Measurements from ENCODE around the gene GOSR1.
A peak's percentile ranks its signal among the peaks of the same experiment; 100 is the strongest.
"Not testable (repeated sequence)": the region's sequence is repeated elsewhere in the genome, so short reads cannot be mapped to it uniquely, and the experiment has no call there.

Gene GOSR1

DNA sequence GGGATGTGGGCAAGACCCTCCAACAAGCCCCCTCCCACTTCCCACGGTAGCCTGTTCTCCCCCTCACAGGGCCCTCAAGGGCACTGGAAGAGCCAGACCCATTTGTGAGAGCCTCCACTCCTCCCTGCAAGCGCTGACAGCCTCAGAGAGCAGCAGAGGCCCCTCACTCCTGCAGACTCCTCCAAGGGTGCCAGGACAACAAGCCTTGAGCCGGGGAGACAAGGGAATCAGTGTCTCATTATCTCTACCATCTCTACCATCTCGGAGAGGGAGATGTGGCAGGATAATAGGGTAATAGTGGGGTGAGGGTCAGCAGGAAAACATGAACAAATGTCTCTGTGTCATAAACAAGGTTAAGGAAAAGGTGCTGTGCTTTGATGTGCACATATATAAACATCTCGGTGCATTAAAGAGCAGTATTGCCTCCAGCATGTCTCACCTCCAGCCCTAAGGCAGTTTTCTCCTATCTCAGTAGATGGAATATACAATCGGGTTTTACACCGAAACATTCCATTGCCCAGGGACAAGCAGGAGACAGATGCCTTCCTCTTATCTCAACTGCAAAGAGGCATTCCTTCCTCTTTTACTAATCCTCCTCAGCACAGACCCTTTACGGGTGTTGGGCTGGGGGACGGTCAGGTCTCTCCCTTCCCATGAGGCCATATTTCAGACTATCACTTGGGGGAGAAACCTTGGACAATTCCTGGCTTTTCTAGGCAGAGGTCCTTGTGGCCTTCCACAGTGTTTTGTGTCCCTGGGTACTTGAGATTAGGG is 86.1 kb downstream of the GOSR1 start:
- DNase-seq, result not testable (repeated sequence)

GRCh38 chr17:30563905-30564390 is 86.7 kb downstream of the GOSR1 start:
- not testable (repeated sequence) for DNase-seq

GRCh38 chr17:30564422-30565072 is 87.3 kb downstream of the GOSR1 start:
- DNase-seq, result not testable (repeated sequence)

GRCh38 chr17:30565073-30565935 is 88.1 kb downstream of the GOSR1 start:
- peak; percentile 22 for DNase-seq

DNA sequence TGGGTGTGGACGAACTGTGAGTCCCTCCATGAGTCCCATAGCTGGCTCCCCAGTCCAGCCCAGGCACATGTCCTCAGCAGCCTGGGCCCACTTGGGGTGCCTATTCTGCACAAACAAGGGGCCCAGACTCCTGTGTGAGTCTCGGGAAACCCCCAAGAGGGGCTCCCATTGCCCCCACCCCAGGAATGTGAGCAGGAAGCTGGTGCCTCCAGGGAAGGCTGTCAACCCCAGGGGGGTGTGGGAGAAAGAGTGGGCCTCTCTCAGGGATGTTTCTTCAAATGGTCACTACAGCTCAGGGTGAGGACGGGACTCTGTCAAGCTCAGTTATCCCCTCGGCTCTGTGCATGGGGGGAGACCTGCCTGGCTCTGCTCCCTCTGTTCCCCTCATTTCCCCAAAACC is 88.9 kb downstream of the GOSR1 start:
- DNase-seq, result not testable (repeated sequence)

DNA sequence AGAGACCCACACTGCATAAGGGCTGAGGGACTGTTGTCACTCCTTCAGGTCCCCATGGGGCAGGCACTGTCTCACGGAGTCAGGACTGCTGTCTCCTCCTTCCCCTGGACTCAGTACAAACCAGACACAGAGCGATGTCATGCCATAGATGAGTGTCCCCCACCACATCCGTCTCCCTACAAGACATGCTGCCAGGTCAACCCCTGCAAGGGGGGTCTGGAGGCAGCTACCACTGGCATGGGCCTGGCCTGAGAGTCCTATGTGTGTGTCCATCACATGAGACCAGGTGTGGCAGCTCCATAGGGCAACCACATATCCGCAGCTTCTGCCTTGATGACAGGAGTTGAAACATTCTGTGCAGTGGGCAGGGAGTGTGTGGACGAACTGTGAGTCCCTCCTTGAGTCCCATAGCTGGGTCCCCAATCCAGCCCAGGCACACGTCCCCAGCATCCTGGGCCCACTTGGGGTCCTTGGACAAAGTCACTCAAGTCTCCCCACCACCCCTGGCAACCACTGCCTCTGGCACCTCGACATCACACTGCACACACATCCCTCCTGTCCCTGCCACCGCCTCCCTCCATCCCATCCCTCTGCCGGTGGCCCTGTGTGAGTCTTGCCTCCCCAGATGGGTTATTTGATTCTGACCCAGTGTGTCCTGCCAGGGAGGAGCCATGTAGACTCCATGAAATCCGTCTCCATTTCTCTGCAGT is 89.5 kb downstream of the GOSR1 start:
- not testable (repeated sequence) for DNase-seq

- DNase-seq, result no peak
Measured at GRCh38 chr17:30567231-30568116, 90.3 kb downstream of the GOSR1 start.

DNA sequence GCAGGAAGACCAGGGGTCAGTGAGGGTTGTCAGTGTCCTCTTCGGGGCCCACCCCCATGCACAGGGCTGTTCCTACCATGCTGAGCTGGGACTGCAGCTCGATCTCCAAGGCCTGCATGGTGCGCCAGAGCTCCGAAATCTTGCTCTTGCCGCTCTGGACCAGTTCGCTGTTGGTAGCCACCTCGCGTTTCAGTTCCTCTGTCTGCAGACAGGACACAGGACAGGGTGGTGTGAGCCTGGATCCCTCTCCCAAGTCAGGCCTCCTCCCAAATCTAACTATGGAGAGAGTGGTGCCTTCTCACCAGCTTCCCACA is 90.9 kb downstream of the GOSR1 start:
- no peak for DNase-seq

- not testable (repeated sequence) for DNase-seq
Measured at GRCh38 chr17:30569531-30570175, 92.4 kb downstream of the GOSR1 start.

GRCh38 chr17:30570191-30570590 is 93.0 kb downstream of the GOSR1 start:
- DNase-seq, result no peak

DNA sequence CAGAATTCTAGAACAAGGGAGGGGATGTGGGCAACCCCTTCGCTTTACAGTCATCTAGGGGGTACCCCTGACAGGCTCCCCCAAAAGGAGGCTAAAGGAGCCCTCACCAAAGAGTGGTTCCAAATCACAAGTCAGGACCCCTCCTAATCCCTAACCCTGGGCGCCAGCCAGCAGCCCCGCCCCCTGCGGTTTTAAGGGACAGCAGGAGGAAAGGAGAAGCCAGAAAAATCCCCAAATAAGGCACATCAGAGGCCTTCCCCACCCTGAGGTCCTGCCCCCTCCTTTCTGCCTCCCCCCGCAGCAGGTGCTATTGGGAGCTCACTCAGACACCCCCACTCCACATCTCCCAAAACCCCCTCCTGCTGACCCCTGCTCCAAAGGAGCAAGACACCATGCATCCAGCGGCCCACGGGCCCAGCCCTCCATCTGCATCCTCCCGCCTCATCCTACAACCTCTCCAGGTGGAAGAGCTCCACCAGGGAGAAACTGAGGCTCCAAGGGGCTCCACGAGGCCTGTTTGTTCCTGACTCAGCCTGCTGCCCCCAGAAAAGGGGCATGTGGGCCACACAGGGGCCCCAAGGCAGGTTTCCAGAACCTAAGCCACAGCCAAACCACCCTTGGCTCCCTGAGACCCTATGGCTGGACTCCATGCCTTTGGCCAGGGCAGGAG is 93.5 kb downstream of the GOSR1 start:
- no peak for DNase-seq

GRCh38 chr17:30571404-30571803 is 94.2 kb downstream of the GOSR1 start:
- DNase-seq, result not testable (repeated sequence)

DNA sequence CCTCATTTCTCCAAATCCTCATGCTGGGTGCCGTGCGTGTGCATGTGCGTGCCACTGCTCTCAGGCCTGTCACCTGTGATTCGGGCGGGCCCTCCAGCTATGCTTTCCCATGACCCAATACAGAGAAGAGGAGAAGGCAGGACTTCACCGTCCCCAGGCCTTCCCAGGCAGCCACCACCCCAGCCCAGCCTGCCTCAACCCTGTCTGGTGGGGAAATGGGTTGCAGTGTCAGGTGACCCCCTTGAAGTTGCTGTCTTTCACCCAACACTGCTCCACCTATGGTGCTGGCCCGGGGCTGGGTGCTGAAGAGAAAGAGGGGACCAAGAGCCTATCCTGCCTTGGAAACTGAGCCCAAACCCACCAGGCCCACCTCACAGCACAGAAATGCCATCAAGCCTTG is 94.7 kb downstream of the GOSR1 start:
- no peak for DNase-seq

DNA sequence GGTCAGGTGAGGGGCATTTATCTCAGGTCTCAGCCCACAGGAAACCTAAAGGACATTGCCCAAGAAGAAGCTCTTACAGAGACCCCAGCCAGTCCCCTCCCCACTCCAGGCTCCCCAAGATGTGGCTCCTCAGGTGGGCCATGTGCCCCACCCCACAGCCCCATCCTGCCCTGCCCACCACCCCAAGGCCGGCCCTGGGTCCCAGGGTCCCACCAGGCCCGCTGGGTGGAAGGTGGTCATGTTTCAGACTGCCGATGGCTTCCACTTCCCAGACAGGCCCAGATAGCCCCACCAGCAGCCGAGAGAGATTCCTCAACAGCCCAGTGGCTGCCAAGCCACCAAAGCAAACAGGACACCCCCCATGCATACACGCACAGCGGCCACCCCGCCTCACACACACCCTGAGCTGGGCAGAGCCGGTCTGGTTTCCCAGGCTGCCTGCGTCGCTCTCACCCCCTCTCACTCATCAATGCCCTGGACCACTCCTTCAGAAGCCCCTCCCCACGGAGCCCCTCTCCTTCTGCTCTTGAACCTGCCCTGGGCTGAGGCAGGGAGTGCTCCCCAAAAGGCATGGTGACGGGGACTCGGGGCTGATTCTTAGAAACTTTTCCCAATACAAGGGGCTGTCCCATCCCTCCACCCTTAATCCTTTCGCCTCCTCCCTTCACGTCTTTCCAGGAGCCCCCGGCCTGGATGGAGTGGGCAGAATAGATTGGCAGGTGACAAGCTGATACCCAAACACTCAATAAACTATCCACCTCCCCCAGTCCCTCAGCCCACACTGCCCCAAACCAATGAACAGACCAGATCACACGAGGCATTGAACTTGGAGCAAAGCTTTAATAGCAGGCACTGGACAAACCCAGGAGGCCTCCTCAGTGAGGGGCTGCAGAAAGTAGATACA is 95.7 kb downstream of the GOSR1 start:
- not testable (repeated sequence) for DNase-seq

GRCh38 chr17:30573603-30574175 is 96.5 kb downstream of the GOSR1 start:
- no peak for DNase-seq

GRCh38 chr17:30574309-30574708 is 97.1 kb downstream of the GOSR1 start:
- not testable (repeated sequence) for DNase-seq

- DNase-seq, result not testable (repeated sequence)
Measured at GRCh38 chr17:30574806-30575205, 97.6 kb downstream of the GOSR1 start.

GRCh38 chr17:30575648-30576325 is 98.6 kb downstream of the GOSR1 start:
- DNase-seq, result not testable (repeated sequence)
